ENCODE measurements around the gene GNRHR.

GNRHR gene

GRCh38 chr4:67700738-67701516 is 53.3 kb downstream of the GNRHR start, which contains the start of gene UBA6:
Gene UBA6, minus strand, starts transcription at chr4:67701155. Its CDS starts 36 bp downstream, at chr4:67701119.
- peak; percentile 89 to 93 for DNase-seq (ENCODE audit: low read depth in 1 of 2, low spot score in 1 of 2)

DNA sequence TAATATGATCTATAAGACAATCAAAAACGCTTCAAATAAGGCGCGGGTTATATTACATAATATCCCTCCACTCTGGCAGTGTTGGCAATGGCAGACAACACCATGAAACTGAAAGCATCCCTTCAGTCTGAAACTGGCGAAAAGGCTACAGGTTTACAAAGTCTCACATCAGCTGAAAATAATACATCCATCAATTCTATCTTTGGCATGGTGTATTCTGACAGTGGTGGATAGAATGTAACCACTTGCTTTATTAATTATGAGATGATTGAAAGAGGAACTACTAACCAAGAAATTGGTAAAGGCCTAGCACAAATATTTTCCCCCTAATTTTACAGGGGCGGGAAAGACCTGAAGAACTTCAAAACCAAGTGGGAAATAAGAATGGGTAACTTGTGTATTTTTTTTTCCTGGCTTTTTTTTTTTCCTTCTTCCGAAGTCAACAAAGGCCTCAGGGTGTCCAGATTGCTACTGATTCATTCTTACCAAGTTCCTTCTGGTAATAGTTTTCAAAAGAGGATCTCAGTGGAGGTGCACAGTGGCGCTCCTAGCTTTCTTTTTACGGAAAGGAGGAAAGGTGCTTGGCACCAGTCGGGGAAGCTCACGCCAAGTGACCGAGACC is 54.0 kb downstream of the GNRHR start:
- DNase-seq (ENCODE audit: low read depth in 1 of 2, low spot score in 1 of 2): no peak

DNA sequence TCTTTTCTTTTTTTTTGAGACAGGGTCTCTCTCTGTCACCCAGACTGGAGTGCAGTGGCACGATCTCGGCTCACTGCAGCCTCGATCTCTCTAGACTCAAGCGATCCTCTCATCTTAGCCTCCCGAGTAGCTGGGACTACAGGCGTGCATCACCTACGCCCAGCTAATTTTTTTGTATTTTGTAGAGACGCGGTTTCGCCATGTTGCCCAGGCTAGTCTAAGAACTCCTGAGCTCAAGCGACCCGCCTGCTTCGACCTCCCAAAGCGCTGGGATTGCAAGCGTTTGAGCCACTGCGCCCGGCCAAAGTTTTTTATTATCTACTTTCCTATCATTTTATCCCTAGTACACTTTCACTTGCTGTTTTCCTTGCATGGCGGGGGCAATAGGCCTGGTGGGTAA is 54.6 kb downstream of the GNRHR start:
- no peak for DNase-seq (ENCODE audit: low read depth in 1 of 2, low spot score in 1 of 2)

GRCh38 chr4:67697860-67698687 is 56.1 kb downstream of the GNRHR start:
- no peak for DNase-seq (ENCODE audit: low read depth in 1 of 2, low spot score in 1 of 2)

- no peak for DNase-seq (ENCODE audit: low read depth in 1 of 2, low spot score in 1 of 2)
These were observed 58.1 kb downstream of the GNRHR start for GRCh38 chr4:67696061-67696460.

GRCh38 chr4:67694662-67695061 is 59.5 kb downstream of the GNRHR start:
- no peak for DNase-seq (ENCODE audit: low read depth in 1 of 2, low spot score in 1 of 2)

DNA sequence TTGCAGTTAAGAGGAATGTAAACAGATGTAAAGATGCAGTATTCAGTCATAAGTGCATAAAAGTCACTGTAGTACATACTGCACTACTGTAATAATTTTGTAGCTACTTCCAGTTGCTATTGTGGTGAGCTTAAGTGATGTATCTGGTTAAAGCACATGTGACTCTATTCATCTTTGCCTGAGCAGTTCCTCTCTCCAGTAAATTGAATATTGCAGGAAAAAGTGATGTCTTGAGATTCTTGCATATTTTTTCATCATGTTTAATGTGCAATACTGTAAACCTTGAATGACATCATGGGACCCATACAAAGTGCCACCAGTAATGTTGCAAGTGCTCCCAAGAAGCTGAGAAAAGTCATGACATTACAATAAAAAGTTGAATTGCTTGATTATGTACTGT is 62.9 kb downstream of the GNRHR start:
- no peak for DNase-seq (ENCODE audit: low read depth in 1 of 2, low spot score in 1 of 2)

Measured in activated CD4-positive, alpha-beta T cell treated with anti-CD3 and anti-CD28 coated beads, Interleukin-2, amount 50 U/mL, for 24 hours (primary cell).